Neural cell (in vitro differentiated cells): Measurements from ENCODE around the gene ISYNA1. TPM values are rescaled to one million over a fixed set of nuclear protein-coding genes. Genes with fewer than 3 reads are reported as not detected.

Experiments used
- H2AFZ ChIP-seq: fragments of 200-600, 300-800 bp; sonication (generic), shearing (Covaris generic); 2 replicates; pipeline ENCODE4 v1.6.0; 2014; ENCODE audit warnings: low read depth, mild to moderate bottlenecking, antibody characterized with exemption, low read length, moderate library complexity
- H3F3A ChIP-seq: fragments of 200-600 bp; shearing (Covaris generic); 2 replicates; pipeline ENCODE4 v1.6.1; 2016; ENCODE audit warnings: mild to moderate bottlenecking, moderate library complexity, mixed read lengths, antibody characterized with exemption, low read length; ENCODE audit not compliant: insufficient read depth, poor library complexity, severe bottlenecking
- H3K27ac ChIP-seq: fragments of 200-600, 300-800 bp; sonication (generic), shearing (Covaris generic); 2 replicates; pipeline ENCODE4 v1.5.1; 2014; ENCODE audit warnings: mild to moderate bottlenecking, low read length, moderate library complexity
- H3K27me3 ChIP-seq: fragments of 300-800, 200-600 bp; sonication (generic), shearing (Covaris generic); 2 replicates; pipeline ENCODE4 v1.6.0; 2014; ENCODE audit warnings: mild to moderate bottlenecking, low read depth, low read length, moderate library complexity; ENCODE audit not compliant: insufficient read depth
- H3K36me3 ChIP-seq: fragments of 300-800, 200-600 bp; sonication (generic), shearing (Covaris generic); 2 replicates; pipeline ENCODE4 v1.5.1; 2014; ENCODE audit warnings: mild to moderate bottlenecking, antibody characterized with exemption, low read length, moderate library complexity; ENCODE audit not compliant: insufficient read depth
- H3K4me2 ChIP-seq: fragments of 300-800, 200-600 bp; sonication (generic), shearing (Covaris generic); 2 replicates; pipeline ENCODE4 v1.6.0; 2014; ENCODE audit warnings: mild to moderate bottlenecking, low read length
- H3K4me3 ChIP-seq: fragments of 300-800, 200-600 bp; sonication (generic), shearing (Covaris generic); 2 replicates; pipeline ENCODE4 v1.5.1; 2014; ENCODE audit warnings: mild to moderate bottlenecking, low read length, moderate library complexity
- H3K79me2 ChIP-seq: fragments of 200-600 bp; shearing (Covaris generic); replicated peaks from 2 replicates; pipeline ENCODE4 v1.6.0; 2014; ENCODE audit warnings: mild to moderate bottlenecking, low read length, moderate library complexity; ENCODE audit not compliant: insufficient read depth
- H3K9ac ChIP-seq: fragments of 300-800, 200-600 bp; sonication (generic), shearing (Covaris generic); 2 replicates; pipeline ENCODE4 v1.6.1; 2016; ENCODE audit warnings: mild to moderate bottlenecking, low read length, mixed read lengths
- H3K9me2 ChIP-seq: fragments of 200-600 bp; shearing (Covaris generic); 2 replicates; pipeline ENCODE4 v1.6.1; 2016; ENCODE audit warnings: mild to moderate bottlenecking, low read length, mixed read lengths; ENCODE audit not compliant: insufficient read depth
- H3K9me3 ChIP-seq: fragments of 200-600, 300-800 bp; sonication (generic), shearing (Covaris generic); 2 replicates; pipeline ENCODE4 v1.6.1; 2016; ENCODE audit warnings: mild to moderate bottlenecking, mixed run types, low read length, moderate library complexity, mixed read lengths
- H4K20me1 ChIP-seq: fragments of 200-600 bp; shearing (Covaris generic); 2 replicates; pipeline ENCODE4 v1.6.1; 2016; ENCODE audit warnings: mild to moderate bottlenecking, mixed run types; ENCODE audit not compliant: insufficient read depth
- CTCF ChIP-seq: fragments of 450-650 bp; IDR thresholded peaks from 2 replicates; pipeline ENCODE4 v1.5.1; 2014; ENCODE audit warnings: antibody characterized with exemption, mild to moderate bottlenecking, moderate library complexity; ENCODE audit not compliant: poor library complexity, severe bottlenecking
- EP300 ChIP-seq: fragments of 450-650 bp; conservative IDR thresholded peaks from 2 replicates; pipeline ENCODE4 v1.6.1; 2014; ENCODE audit warnings: antibody characterized with exemption, mild to moderate bottlenecking, moderate library complexity; ENCODE audit not compliant: poor library complexity, severe bottlenecking
- EZH2 ChIP-seq: fragments of 200-600, 300-800 bp; shearing (Covaris generic), sonication (generic); IDR thresholded peaks from 2 replicates; pipeline ENCODE4 v1.6.1; 2014; ENCODE audit warnings: antibody characterized with exemption, low read length, borderline replicate concordance, mild to moderate bottlenecking; ENCODE audit not compliant: insufficient read depth, poor library complexity, severe bottlenecking
- MXI1 ChIP-seq: fragments of 450-650 bp; conservative IDR thresholded peaks from 2 replicates; pipeline ENCODE4 v1.6.1; 2014; ENCODE audit warnings: antibody characterized with exemption, mild to moderate bottlenecking; ENCODE audit not compliant: poor library complexity, severe bottlenecking
- POLR2AphosphoS5 ChIP-seq: IDR thresholded peaks from 2 replicates; pipeline ENCODE4 v1.6.1; 2012
- RAD21 ChIP-seq: fragments of 450-650 bp; conservative IDR thresholded peaks from 2 replicates; pipeline ENCODE4 v1.6.1; 2014; ENCODE audit warnings: antibody characterized with exemption, mild to moderate bottlenecking, moderate library complexity
- SMC3 ChIP-seq: fragments of 450-650 bp; conservative IDR thresholded peaks from 2 replicates; pipeline ENCODE4 v1.6.1; 2014; ENCODE audit warnings: antibody characterized with exemption, mild to moderate bottlenecking, moderate library complexity; ENCODE audit not compliant: poor library complexity
- TAF1 ChIP-seq: IDR thresholded peaks from 2 replicates; pipeline ENCODE4 v1.6.1; 2012; ENCODE audit warnings: low read depth
- polyA plus RNA-seq: library from polyadenylated mRNA; depleted of rRNA; stranded (reverse); fragments of >200 nt; gene quantifications from 2 replicates; pipeline ENCODE4 v1.2.3, GENCODE V29; 2014
- TF ChIP-seq, protein P1 (sequence below): IDR thresholded peaks from 2 replicates; pipeline ENCODE4 v1.6.1; 2012; ENCODE audit warnings: borderline replicate concordance

The ISYNA1 gene
- polyA plus RNA-seq, 1 donor from 2014 or later = 123 TPM

DNA sequence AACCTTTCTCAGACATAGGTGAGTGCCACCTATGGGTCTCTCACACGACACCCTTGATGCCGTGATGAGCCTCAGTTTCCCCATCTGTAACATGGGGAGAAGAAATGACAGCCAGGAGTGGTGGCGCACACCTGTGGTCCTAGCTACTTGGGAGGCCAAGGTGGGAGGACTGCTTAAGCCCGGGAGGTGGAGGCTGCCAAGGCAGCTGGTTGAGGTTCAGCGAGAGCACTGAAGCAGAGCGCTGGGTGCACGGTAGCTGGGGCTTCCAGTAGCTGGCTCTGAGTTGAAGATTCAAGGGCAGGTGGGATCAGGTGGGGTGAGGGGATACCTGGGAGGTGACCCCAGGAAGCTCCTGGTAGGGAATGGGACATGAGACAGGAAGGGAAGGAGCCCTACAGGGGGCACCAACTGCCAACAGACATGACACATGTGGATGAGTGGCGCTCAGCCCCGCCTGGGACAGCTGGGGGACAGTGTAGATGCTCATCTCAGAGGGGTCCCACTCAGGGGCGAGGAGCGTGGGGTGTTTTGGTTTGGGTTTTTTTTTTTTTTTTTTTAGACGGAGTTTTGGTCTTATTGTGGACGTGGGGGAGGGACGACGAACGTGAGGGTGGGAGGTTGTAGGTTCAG lies 25.2 kb downstream of the ISYNA1 start:
- no peaks in the 10 kb centered on the region for H3K79me2 ChIP-seq
- H3K27me3 ChIP-seq = no peaks in the 10 kb centered on the region
- no peak overlapping the region for H3K4me2 ChIP-seq
- no peaks in the 10 kb centered on the region for H4K20me1 ChIP-seq
- no peak overlapping the region for H3K27ac ChIP-seq
- no peaks in the 10 kb centered on the region for H3K36me3 ChIP-seq
- H3K4me3 ChIP-seq = no peak overlapping the region
- no peaks in the 10 kb centered on the region for H3K9me2 ChIP-seq
- H3K9me3 ChIP-seq = no peaks in the 10 kb centered on the region
- H2AFZ ChIP-seq = no peak overlapping the region
- H3K9ac ChIP-seq = no peak overlapping the region
- H3F3A ChIP-seq = peaks cover 3% of the 10 kb centered on the region
- TF ChIP-seq EP300 (no peak), EZH2 (no peak), TAF1 (no peak), POLR2AphosphoS5 (no peak), CTCF (no peak), SMC3 (no peak), MXI1 (no peak), RAD21 (no peak)
- TF ChIP-seq, protein P1, sequence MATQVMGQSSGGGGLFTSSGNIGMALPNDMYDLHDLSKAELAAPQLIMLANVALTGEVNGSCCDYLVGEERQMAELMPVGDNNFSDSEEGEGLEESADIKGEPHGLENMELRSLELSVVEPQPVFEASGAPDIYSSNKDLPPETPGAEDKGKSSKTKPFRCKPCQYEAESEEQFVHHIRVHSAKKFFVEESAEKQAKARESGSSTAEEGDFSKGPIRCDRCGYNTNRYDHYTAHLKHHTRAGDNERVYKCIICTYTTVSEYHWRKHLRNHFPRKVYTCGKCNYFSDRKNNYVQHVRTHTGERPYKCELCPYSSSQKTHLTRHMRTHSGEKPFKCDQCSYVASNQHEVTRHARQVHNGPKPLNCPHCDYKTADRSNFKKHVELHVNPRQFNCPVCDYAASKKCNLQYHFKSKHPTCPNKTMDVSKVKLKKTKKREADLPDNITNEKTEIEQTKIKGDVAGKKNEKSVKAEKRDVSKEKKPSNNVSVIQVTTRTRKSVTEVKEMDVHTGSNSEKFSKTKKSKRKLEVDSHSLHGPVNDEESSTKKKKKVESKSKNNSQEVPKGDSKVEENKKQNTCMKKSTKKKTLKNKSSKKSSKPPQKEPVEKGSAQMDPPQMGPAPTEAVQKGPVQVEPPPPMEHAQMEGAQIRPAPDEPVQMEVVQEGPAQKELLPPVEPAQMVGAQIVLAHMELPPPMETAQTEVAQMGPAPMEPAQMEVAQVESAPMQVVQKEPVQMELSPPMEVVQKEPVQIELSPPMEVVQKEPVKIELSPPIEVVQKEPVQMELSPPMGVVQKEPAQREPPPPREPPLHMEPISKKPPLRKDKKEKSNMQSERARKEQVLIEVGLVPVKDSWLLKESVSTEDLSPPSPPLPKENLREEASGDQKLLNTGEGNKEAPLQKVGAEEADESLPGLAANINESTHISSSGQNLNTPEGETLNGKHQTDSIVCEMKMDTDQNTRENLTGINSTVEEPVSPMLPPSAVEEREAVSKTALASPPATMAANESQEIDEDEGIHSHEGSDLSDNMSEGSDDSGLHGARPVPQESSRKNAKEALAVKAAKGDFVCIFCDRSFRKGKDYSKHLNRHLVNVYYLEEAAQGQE = no peak

DNA sequence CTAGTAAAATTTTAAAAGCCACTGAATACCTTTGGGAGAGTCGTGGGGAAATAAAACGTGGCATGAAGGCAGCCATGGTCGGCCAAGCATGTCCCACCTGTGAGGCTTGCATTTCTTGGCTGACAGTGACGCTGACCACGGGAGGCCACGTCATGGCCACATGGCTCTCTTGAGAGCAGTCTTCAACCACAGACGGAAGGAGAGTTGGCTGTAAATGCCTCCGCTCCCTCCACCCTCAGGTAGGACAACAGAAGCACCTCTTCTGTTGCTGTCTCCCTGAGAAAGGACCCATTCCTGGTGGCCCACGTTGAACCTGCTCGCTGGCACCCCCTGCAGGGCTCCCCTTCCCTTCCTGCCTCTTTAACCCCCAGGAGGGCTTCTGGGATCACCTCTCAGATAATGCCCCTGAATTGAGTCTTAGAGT lies 29.9 kb downstream of the ISYNA1 start:
- Histone ChIP-seq H3K4me2 (no peak overlapping the region), H4K20me1 (no peaks in the 10 kb centered on the region), H2AFZ (no peak overlapping the region), H3K9ac (no peak overlapping the region), H3K9me2 (no peaks in the 10 kb centered on the region), H3F3A (no peaks in the 10 kb centered on the region), H3K4me3 (no peak overlapping the region), H3K27me3 (no peaks in the 10 kb centered on the region), H3K27ac (no peak overlapping the region), H3K36me3 (no peaks in the 10 kb centered on the region), H3K9me3 (no peaks in the 10 kb centered on the region), H3K79me2 (no peaks in the 10 kb centered on the region)
- TF ChIP-seq MXI1 = no peak
- no peak for TF ChIP-seq EZH2
- TF ChIP-seq CTCF = no peak
- no peak for TF ChIP-seq EP300
- no peak for TF ChIP-seq POLR2AphosphoS5
- TF ChIP-seq RAD21 = no peak
- TF ChIP-seq SMC3 = no peak
- TF ChIP-seq, protein P1 = no peak
